ENCODE measurements around the gene TAAR5.
A peak's percentile ranks its signal among the peaks of the same experiment; 100 is the strongest.

The TAAR5 gene

GRCh38 chr6:132598473-132598872 lies 8.9 kb upstream of the TAAR5 start:
- peak; percentile 38 for TF ChIP-seq CTCF (IDR thresholded peaks at IDR 0.05; ENCODE audit: extremely low read depth, insufficient read depth, missing control alignments)
- no peak for DNase-seq (ENCODE audit: low spot score)
- in situ Hi-C loops (cut with MboI; ENCODE audit: low pct_unique_long_range_greater_than_20kb, low sequenced_read_pairs, unreplicated experiment): no loop called here

GRCh38 chr6:132596201-132596600 lies 6.7 kb upstream of the TAAR5 start:
- no peak for TF ChIP-seq CTCF (IDR thresholded peaks at IDR 0.05; ENCODE audit: extremely low read depth, insufficient read depth, missing control alignments)
- DNase-seq (ENCODE audit: low spot score): no peak
- in situ Hi-C loops (cut with MboI; ENCODE audit: low pct_unique_long_range_greater_than_20kb, low sequenced_read_pairs, unreplicated experiment): no loop called here

DNA sequence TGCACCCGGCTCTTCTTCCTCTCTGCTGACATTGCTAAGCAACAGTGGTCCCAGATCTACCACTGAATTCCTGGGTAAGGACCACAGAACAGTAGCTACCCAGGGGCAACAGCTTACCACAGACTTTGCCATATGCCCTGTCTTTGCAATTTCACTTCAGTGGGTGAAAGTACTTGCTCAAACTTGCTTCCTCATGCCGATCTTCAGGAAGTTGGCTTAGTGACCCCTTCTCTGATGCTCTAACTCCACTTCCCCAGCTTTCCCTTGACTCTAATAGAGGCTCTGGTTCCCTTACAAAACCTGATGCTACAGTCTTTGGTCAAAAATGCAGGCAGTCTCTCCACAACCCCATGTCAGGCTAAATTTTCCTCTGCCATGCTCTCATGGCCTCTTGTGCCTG lies 3.3 kb upstream of the TAAR5 start:
- in situ Hi-C loops (cut with MboI; ENCODE audit: low pct_unique_long_range_greater_than_20kb, low sequenced_read_pairs, unreplicated experiment): no loop called here
- DNase-seq (ENCODE audit: low spot score): no peak
- TF ChIP-seq CTCF (IDR thresholded peaks at IDR 0.05; ENCODE audit: extremely low read depth, insufficient read depth, missing control alignments): no peak

- DNase-seq (ENCODE audit: low spot score): no peak
- in situ Hi-C loops (cut with MboI; ENCODE audit: low pct_unique_long_range_greater_than_20kb, low sequenced_read_pairs, unreplicated experiment): no loop called here
- TF ChIP-seq CTCF (IDR thresholded peaks at IDR 0.05; ENCODE audit: extremely low read depth, insufficient read depth, missing control alignments): no peak
Measured at GRCh38 chr6:132590362-132590761, 821 bp upstream of the TAAR5 start.

DNA sequence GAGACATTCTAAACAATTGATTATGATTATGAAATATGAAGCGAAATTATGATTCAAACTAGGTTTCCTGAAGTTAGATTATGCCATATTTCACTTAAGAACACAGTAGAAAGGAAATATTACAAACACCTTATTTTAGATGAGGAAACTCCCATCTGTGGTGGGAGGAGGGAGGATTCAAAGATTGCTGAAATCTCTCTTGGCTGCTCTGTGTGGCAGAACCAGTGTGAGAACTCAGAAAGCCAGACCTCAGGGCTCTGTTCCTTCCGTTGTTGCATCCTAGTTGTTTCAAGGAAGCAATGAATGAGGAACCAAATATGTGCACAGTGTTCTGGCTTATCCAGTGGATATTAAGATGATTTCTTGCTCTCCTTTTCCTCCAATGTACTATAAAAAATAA lies 2.1 kb downstream of the TAAR5 start:
- TF ChIP-seq CTCF (IDR thresholded peaks at IDR 0.05; ENCODE audit: extremely low read depth, insufficient read depth, missing control alignments): no peak
- in situ Hi-C loops (cut with MboI; ENCODE audit: low pct_unique_long_range_greater_than_20kb, low sequenced_read_pairs, unreplicated experiment): no loop called here
- DNase-seq (ENCODE audit: low spot score): no peak

DNA sequence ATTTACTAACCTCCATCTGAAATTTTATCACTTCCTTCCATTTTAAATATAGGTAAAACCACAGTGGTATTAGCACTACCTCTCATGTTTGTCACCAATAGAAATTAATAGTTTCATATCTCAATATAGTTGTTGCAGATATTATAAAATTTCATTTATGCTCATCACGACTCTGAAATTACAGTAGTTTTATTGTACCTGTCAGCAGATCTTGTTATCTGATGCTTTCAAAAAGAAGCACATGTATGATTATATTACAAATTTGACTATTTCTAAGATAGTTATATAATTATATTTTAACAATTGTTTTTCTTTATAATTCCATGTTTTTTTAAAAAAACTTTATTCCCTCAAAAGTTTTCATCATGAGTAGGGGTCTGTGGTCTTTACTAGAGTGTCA lies 4.8 kb downstream of the TAAR5 start:
- in situ Hi-C loops (cut with MboI; ENCODE audit: low pct_unique_long_range_greater_than_20kb, low sequenced_read_pairs, unreplicated experiment): no loop called here
- DNase-seq (ENCODE audit: low spot score): no peak
- no peak for TF ChIP-seq CTCF (IDR thresholded peaks at IDR 0.05; ENCODE audit: extremely low read depth, insufficient read depth, missing control alignments)

DNA sequence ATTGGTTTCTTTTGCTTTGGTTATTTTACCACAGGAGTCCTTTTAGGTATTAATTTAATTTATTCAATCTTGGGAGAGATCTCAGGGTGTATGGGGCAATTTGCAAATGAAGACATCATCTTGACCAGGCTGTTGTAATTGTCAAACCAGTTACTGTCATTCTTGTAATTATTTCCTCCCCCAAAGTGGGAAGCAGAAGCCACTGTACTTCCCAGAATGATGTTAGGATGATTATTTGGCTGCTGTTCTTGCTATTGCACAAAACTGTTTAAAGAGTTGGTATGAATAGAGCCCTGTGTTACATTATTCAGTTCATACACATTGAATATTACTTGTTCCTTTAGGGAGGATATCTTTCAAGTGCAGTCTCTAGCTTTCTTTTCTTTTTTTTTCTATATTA lies 17.8 kb downstream of the TAAR5 start:
- DNase-seq (ENCODE audit: low spot score): no peak
- in situ Hi-C loops (cut with MboI; ENCODE audit: low pct_unique_long_range_greater_than_20kb, low sequenced_read_pairs, unreplicated experiment): no loop called here
- no peak for TF ChIP-seq CTCF (IDR thresholded peaks at IDR 0.05; ENCODE audit: extremely low read depth, insufficient read depth, missing control alignments)

Data from GM13977 (cell line).